Measurements from ENCODE around the gene PHLPP2.

DNA sequence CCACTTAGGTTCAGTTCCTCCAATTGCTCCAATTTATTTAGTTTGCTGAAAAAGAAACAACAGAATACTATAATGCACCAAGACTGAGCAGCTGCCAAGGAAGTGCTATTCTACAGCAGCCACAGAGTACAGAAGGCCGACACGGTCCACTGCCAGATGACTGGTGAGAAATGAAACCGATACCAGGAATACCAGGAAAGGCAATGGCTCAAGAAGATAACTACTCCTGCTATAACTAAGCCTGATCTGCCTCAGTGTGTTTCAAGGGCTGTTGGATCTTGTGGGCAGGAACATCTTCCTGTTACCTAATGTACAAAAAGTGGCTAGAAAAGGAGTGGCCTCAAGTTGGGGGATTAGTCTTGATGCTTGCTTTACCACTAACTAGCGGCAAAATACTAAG is 65.7 kb downstream of the PHLPP2 start:
- TF ChIP-seq, protein P1, sequence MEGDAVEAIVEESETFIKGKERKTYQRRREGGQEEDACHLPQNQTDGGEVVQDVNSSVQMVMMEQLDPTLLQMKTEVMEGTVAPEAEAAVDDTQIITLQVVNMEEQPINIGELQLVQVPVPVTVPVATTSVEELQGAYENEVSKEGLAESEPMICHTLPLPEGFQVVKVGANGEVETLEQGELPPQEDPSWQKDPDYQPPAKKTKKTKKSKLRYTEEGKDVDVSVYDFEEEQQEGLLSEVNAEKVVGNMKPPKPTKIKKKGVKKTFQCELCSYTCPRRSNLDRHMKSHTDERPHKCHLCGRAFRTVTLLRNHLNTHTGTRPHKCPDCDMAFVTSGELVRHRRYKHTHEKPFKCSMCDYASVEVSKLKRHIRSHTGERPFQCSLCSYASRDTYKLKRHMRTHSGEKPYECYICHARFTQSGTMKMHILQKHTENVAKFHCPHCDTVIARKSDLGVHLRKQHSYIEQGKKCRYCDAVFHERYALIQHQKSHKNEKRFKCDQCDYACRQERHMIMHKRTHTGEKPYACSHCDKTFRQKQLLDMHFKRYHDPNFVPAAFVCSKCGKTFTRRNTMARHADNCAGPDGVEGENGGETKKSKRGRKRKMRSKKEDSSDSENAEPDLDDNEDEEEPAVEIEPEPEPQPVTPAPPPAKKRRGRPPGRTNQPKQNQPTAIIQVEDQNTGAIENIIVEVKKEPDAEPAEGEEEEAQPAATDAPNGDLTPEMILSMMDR (IDR thresholded peaks at IDR 0.05), result no peak
- TF ChIP-seq POLR2A (IDR thresholded peaks at IDR 0.05), result no peak
